ENCODE data around the gene STK24. TPM values are rescaled to one million over a fixed set of nuclear protein-coding genes. Genes with fewer than 3 reads are reported as not detected.

Gene STK24
- total RNA-seq, 1 donor from 2014 or later, result 121 TPM

DNA sequence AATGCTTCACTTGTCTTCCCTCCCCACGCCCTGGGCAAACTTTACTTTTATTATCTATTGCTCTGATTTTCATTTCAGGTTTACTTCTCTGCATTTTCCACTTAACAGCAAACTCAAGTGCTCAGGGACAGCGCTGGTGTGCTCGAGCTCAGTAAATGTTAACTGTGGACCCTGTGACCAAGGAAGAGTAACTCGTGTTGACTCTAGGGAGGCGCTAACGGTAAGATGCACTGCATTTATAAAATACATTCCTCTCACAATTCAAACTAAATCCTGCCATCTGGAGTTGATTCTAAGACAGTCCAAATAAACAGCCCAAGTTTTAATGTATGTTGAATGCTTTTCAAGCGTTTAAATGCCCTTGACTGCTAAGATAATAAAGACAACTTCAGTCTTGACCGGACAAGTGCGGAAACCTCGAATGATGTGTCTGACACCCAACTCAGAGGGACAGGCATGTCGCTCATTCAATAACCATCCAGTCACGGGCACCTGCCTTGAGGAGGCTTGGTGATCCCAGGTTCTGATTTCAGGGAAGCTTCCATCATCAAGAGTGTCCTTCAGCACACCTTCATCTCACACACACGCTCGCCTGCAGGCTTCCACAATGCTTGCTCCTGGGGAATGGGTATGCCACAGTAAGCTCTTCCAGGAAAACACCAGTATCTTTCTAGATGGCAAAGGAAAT is 93.2 kb downstream of the STK24 start:
- TF ChIP-seq, protein P1, sequence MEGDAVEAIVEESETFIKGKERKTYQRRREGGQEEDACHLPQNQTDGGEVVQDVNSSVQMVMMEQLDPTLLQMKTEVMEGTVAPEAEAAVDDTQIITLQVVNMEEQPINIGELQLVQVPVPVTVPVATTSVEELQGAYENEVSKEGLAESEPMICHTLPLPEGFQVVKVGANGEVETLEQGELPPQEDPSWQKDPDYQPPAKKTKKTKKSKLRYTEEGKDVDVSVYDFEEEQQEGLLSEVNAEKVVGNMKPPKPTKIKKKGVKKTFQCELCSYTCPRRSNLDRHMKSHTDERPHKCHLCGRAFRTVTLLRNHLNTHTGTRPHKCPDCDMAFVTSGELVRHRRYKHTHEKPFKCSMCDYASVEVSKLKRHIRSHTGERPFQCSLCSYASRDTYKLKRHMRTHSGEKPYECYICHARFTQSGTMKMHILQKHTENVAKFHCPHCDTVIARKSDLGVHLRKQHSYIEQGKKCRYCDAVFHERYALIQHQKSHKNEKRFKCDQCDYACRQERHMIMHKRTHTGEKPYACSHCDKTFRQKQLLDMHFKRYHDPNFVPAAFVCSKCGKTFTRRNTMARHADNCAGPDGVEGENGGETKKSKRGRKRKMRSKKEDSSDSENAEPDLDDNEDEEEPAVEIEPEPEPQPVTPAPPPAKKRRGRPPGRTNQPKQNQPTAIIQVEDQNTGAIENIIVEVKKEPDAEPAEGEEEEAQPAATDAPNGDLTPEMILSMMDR (conservative IDR thresholded peaks at IDR 0.05), result no peak
- no peaks in the 10 kb centered on the region for H3K27me3 Mint-ChIP-seq
- peaks cover 8% of the 10 kb centered on the region for H3K36me3 Mint-ChIP-seq
- peak overlapping the region; percentile 99 for H3K27ac Mint-ChIP-seq
- H3K4me3 Mint-ChIP-seq, result peak overlapping the region; percentile 78
- no peaks in the 10 kb centered on the region for H3K9me3 Mint-ChIP-seq
- H3K4me1 Mint-ChIP-seq (ENCODE audit: unreplicated experiment), result peaks cover 68% of the 10 kb centered on the region
- DNase-seq (ENCODE audit: extremely low spot score, unreplicated experiment), result no peak

GRCh38 chr13:98482476-98483444 is 94.1 kb downstream of the STK24 start:
- no peak for DNase-seq (ENCODE audit: extremely low spot score, unreplicated experiment)
- H3K9me3 Mint-ChIP-seq, result no peaks in the 10 kb centered on the region
- H3K4me1 Mint-ChIP-seq (ENCODE audit: unreplicated experiment), result peaks cover 69% of the 10 kb centered on the region
- H3K4me3 Mint-ChIP-seq, result no peak overlapping the region
- peak overlapping the region; percentile 99 for H3K27ac Mint-ChIP-seq
- TF ChIP-seq, protein P1 (conservative IDR thresholded peaks at IDR 0.05), result peak; percentile 29
- no peaks in the 10 kb centered on the region for H3K27me3 Mint-ChIP-seq
- H3K36me3 Mint-ChIP-seq, result peaks cover 11% of the 10 kb centered on the region

GRCh38 chr13:98480915-98481877 is 95.7 kb downstream of the STK24 start:
- Mint-ChIP-seq H3K36me3 (peaks cover 10% of the 10 kb centered on the region), H3K27ac (peak overlapping the region; percentile 83), H3K27me3 (no peaks in the 10 kb centered on the region), H3K4me3 (peak overlapping the region; percentile 65), H3K4me1 (ENCODE audit: unreplicated experiment) (peaks cover 69% of the 10 kb centered on the region), H3K9me3 (no peaks in the 10 kb centered on the region)
- DNase-seq (ENCODE audit: extremely low spot score, unreplicated experiment), result no peak
- TF ChIP-seq, protein P1 (conservative IDR thresholded peaks at IDR 0.05), result no peak

DNA sequence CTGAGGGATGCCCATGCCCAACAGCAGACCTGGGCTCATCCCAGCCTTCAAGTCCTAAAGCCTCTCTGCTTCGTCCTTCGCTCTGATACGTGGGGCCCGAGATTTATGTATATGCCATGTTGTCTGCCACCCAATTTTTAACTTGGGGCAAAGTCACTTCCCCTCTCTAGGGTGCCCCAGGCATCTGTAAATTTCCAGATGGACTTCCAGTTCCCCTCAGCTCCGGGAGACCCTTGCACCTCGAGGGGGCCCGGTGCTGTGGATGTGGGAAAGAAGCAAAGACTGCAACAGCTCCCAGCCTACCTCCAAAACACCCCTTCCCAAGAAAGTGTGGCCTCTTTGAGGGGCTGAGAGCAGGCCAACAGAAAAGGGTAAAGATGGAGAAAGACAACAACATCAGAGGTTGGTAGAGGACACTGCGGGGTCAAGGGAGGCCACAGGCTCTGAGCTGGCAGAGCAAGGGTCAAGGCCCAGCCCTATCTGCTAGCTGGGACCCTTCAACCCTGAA is 97.4 kb downstream of the STK24 start:
- H3K9me3 Mint-ChIP-seq, result no peaks in the 10 kb centered on the region
- TF ChIP-seq, protein P1 (conservative IDR thresholded peaks at IDR 0.05), result no peak
- H3K27me3 Mint-ChIP-seq, result no peaks in the 10 kb centered on the region
- peaks cover 59% of the 10 kb centered on the region for H3K4me1 Mint-ChIP-seq (ENCODE audit: unreplicated experiment)
- H3K36me3 Mint-ChIP-seq, result peaks cover 10% of the 10 kb centered on the region
- no peak for DNase-seq (ENCODE audit: extremely low spot score, unreplicated experiment)
- no peak overlapping the region for H3K4me3 Mint-ChIP-seq
- H3K27ac Mint-ChIP-seq, result no peak overlapping the region
